Hepatic stellate cell (primary cell): ENCODE results near the gene PTCHD1.

ENCODE experiments used
- DNase-seq: peaks from one replicate; pipeline ENCODE4 v3.0.0; 2011; ENCODE audit warnings: low spot score

Gene PTCHD1

DNA sequence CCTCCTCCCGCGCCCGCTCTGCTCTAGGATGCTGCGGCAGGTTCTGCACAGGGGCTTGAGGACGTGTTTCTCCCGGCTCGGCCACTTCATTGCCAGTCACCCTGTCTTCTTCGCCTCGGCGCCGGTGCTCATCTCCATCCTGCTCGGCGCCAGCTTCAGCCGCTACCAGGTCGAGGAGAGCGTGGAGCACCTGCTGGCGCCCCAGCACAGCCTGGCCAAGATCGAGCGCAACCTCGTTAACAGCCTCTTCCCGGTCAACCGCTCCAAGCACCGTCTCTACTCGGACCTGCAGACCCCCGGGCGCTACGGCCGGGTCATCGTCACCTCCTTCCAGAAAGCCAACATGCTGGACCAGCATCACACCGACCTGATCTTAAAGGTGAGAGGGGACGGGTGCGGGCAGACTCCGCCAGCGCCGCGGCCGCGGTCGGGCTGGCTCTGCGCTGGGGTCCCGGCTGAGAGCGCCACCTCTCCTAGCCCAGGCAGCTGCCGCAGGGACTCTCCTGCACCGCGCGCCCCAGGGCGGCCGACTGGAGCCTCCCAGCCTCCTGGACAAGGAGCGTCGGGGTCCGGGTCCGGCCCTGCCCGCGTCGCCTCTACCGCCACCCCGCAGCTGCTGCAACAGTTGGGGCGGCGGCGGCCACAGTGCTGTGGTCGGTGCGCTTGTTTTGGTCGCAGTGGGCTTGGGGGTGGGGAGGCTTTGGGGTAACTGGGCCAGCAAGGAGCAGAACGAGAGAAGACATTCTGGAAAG, at the start of gene PTCHD1:
TSS of gene PTCHD1 (plus strand) at position 2 of the 752 bp plus-strand sequence. CDS start at position 29, 27 bp downstream.
- DNase-seq: no peak

DNA sequence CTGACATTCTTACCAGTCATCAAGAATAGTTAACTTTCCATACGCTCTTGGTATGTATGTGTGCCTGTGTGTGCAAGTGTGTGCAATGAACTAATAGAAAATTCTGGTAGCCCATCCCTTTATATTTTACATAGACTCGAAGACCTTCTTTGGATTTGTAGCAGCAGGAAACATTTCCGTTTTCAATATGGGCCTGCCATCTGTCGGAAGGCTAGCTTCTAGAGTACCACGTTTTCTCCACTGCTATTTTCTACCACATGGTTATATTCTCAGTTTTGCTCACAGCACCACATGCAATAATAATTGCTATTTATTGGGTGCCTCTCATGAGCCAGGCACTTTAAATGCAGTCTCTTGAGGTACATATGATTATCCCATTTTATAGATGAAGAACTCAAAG, 47.9 kb upstream of the PTCHD1 start:
- no peak for DNase-seq

DNA sequence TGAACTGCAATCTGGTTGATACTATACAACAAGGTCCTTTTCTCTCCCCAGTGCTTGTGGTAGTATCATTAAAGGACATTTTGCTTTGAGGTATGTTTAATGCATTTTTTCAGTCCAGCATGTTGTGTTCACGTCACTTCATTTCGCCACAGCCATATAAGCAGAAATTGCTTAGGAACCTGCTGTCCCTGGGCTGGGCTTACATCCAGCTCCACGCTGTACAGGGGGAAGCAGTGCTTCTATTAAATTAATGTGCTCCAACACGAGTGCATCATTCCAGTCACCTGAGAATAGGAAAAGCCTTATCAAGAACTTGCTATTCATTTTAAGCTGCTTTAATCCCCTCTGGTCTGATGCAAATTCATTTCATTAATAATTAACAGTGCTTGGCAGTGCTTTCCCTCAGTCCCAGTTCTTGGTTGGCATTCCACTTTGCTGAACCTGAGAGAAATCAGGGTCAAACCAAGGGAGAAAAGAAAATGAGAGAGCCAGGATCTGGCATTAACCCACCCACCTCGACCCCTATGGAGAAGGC, 47.4 kb upstream of the PTCHD1 start:
- DNase-seq: no peak

DNA sequence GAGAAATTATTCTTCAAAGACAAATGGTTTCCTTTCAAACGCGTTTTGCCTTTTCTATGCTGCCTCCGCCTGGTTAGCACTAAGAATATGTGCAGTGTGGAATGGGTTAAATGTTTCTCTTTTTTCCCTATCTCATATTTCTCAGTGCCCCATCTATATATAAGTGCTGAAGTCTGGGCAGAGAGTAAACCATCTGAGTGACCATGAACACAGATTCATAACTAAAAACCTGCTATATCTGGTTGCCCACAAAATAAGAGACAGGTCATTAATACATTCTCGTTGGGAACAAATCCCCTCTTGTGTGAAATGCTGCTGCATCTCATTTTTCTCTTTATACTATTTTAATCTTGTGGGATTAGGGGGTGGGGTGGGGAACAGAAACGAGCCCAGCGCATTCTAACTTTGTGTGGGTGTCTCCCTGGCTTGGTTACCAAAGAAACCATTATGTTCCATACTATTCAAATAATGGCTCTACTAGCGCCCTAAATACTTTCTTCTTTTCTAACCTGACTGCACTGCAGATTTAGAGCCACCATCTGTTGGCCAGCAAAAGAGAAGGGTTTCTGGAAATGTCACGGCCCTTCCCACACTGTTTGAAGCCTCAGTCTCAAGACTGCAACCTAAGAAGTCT, 42.2 kb upstream of the PTCHD1 start:
- DNase-seq: no peak

DNA sequence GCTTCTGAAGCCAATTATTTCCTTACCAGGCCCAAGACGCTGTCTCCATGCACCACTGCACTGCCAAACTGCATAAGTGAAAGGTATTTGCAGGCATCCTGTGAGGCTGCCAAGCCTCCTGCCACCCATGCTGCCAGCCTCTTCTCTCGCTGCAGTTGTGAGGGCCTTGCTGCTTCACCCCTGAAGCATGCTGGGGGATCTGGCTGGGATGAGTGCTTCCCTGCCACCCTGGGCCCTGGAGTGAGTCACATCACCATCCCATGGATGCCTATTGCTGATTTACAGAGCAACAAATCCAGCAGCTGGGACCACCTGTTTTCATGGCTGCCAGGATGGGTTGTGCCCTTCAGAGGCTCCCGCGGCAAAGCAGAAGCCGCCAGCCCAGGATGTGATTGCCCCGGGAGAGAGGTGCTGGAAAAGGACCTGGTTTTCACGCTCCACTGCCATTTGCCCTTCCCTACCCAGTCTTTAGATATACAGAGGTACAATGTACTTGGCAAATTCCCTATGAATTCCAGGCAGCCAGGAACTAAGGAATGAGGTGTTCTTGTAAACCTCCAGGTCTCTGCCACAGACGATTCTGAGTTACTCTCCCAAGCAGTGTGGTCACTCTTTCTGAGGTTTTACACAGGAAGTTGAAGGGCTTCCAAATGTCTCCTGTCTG, 41.5 kb upstream of the PTCHD1 start:
- no peak for DNase-seq

DNA sequence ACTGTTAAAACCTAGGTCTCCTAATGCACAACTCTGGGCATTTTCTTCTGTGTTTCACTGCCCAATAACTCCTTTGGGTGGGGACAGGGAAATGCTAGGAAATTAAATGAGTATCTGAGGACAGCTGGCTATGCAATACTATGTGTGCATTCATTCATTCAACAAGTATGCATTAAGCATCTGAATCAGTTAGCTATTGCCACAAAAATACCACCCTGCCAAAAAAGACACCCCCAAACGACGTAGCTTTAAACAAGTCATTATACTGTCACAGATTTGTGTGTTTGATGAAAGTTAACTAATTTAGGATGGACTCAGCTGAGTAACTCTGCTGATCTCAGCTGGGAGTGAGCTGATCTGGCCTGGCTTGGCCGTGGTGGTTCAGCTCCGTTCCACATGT, 29.8 kb upstream of the PTCHD1 start:
- no peak for DNase-seq

DNA sequence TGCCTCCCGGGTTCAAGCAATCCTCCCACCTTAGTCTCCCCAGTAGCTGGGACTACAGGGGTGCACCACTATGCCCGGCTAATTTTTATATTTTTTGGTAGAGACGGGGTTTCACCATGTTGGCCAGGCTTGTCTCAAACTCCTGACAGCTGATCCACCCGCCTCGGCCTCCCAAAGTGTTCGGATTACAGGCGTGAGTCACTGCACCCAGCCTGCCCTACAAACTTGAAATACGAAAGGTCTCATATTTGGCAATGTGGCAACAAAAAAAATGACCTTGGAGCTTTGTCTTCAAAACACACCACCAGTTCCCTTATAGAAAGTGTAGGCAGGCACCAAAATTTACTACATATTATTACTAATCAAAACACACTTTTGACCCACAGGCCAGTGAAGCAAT, 22.9 kb upstream of the PTCHD1 start:
- DNase-seq: no peak

DNA sequence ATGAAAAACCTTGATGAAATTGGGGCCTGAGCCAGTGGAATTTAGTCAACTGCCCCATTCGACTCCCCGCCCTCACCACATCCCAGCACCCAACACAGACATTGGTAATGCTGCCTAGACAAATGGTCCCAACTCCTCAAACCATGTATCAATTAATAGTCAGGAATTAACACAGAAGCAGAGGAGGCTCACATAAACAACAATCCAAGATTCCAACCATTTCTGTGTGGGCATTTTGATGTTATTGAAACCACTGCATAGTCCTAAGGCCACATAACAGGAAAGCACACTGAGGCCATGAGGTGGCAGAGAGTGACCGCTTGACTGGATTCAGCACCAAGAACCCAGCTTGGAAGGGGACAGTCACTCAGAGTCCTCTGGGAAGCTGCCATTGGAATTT, 22.5 kb upstream of the PTCHD1 start:
- no peak for DNase-seq

DNA sequence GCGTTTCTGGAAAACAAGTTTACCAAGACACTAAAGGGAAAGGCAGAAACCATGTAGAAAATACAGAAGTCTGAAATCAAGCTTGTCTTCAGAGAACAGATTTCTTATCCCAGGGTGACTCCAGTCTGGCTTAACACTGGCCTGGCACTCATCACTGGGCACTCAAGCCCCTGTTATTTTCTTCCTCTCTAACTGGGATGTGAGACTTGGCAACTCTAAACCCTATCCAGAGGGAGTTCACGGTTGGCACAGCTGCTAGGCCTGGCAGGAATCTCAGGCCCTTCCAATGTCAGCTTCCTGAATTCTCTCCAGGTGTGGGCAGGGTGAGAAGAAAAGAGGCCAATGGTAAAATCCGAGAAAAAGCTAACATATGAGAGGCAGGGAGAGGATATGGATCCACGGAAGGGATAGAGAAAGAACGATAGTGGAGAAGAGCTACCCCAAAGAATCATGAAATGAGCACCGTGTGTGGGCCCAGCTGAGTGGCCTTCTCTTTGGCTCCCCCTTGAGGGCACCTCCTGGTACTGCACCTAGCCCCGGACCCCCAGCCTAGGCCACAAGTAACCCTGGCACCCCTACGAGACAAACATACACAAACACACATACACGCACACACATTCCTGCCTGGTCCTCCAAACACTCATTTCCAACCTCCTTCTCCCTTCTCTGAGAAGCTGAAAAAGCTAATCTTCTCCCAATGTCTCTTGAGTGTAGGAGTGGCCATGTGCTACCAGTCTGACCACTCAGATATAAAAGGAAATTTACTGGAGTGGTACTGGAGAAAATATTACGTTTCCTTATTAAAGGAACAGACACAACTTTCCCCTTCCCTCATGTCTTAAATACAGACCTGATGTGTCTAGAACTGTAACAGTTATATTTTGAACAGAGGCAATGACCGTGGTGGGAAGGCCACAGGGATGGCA, 16.6 kb upstream of the PTCHD1 start:
- DNase-seq: peak; percentile 21

DNA sequence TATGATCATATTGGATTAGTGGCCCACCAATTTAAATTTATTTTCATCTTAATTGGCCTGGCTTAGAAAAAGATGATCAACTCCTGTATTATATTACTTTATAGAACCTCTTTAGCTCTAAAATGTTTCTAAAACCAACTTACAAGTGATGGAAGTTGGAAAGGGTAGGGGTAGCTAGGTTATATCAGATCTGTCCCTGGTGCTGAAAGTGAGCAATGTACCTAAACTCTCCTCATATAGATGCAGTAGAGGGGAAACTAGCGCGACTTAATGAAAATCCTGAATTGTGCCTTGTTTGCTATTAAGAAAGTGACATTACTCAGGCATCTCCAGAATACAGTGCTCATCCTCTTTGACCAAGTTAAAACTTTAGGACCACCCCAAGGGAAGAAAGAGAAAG, 7.5 kb upstream of the PTCHD1 start:
- DNase-seq: no peak

DNA sequence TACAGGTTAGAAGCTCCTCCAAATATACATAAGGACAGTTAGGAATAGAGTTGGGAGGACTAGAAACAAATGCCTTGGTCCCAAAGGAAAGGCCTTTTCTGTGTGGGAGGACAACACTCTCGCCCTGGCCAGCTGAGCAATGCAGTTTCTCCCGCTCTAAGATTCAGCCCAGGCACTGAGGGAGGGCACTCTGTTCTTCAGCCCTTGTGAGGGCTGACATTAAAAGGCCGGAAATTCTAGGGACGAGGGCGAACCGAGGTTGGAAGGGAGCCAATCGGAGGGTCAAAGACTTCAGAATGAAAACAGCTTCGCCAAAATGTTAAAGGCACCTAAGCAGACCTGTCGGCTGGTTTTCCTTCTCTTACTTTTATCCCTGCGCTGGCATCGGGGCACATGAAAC, 2.9 kb upstream of the PTCHD1 start:
- DNase-seq: no peak

DNA sequence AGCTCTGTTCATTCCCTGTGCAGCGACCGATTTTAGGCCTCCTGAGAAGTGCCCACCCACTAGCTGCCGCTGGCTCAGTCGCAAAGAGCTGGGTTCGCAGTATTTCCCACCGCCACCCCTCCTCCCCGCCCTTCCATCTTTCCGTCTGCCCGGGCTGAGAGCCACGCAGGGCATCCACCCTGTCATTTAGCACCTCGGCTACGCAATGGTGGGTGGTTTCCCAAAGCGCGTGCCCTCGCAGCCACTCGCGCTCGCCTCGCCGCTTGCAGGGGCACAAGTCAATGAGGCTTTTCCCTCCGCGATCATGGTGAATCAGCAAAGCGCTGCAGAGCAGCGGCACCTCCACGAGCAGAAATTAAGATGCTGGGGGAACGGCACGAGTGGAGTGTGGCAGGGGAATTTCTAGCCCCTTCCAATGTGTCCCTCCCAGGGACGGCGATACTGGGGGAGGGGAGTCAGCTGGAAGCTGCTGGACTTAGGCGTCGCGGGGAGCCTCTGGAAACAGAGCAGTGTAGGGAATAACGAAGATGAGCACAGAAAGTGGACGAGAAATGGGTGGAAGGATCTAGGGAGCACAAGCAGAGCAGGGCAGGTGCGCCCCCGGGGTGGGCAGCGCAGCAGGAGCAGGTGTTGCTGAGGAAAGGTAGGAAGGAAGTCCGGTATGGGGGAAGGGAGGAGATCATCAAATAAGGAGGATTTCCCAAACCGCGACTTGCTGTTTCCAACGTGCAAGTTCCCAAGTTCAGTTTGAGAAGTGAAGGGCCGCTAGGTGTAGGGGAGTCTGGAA, 2.4 kb upstream of the PTCHD1 start:
- DNase-seq: no peak

DNA sequence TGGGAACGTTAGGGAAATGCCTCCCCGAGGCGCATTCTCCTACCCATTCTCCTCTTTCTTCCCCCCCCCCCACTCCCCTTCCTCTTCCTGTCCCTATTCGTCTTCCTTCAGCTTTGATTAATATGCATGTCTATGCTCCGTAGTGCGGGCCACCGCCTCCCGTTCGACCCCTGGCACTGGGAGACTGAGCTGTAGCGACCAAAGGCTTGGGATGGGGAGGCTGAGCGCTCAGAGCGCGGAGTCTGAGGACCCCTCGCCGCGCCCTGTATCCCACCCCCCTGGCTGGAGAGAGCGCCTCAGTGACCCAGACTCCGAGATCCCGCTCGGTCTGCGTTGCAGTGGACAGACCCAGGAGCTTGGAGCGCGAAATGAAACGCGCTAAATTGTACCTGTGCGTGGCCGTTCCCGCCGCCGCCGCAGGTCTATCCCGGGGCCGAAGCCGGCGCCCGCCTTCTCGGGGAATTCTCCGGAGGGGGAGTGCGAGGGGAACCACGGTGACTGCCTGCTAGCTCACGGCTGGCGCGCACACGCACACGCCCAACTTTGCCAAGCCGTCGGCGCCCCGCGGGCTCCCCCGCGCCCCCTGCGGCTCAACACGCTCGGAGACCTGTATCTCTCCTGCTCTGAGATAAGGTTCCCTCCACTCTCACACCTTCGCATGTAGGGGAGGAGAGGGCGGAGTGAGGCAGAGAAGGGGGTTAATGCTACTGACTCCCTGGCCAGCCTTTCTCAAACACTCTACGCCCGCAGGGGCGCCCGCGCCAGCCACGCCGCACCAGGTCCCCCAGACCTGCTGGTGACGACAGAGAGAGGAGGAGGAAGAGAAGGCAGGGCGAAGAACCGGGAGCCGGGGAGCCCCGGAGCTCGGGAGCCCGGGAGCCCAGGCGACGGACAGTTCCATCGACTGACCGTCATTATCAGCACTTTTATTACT, 1.5 kb upstream of the PTCHD1 start:
- no peak for DNase-seq

DNA sequence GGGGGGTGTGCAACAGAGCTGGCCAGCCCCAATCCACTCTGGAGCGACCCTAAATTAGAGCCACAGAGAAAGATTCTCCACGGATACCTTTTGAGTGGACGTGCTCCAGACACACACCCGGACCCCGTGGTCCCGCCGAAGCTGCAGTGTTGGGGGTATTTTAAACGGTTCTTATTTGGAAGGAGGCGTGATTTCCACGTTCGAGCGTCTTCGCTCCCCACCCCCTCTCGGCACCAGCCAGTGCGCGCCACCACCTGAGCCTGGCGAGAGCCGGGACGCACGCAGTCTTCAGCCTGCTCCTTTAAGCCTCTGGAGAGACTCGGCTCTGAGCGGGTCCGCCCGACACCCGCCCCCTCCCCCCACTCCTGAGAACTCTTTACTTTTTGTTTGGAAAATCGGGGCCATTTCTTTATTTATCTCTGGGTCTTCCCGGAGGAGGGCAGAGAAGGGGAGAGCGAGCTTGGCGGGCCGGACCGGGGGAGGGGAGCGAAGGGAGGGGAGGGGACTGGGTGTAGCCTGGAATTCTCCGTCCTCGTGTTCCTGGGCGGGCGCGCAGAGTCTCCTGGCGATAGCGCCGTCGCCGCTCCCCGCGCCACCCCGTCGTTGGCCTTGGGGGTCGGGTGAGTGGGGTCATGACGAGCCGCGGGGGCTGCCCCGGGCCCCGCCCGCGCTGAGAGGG, 668 bp upstream of the PTCHD1 start:
- no peak for DNase-seq

DNA sequence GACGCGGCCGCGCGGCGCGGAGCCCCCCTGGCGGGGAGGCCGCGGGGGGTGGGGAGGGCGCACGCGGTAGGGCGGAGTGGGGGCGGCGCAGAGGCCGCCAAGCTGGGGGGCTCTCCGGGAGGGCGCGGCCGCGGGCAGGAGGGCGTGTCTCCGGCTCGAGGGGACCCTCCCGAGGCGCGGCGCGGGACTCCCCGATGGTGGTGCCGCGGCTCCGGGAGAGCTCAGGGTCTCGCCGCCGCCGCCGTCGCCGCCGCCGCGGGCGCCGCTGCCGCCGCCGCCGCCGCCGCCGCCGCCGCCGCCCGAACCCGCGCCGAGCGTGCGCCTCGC, 165 bp upstream of the PTCHD1 start:
- no peak for DNase-seq

DNA sequence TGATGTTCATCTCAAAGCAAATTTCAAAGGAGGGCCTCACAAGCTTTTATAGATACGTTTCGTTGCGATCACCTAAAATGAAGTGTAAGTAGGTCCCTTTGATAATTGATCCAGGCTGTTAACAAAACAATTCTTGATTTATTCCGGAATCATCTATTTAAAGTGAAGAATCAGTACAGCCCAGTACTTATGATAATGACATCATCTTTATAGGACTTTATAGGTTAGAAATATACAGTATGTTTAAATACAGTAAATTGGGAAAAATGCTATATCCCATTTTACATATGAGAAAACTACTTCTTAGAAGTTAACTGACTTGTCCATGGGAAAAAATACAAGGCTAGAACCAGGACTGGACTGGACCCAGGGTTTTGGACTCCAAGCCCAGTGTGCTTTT, 3.7 kb downstream of the PTCHD1 start:
- no peak for DNase-seq

DNA sequence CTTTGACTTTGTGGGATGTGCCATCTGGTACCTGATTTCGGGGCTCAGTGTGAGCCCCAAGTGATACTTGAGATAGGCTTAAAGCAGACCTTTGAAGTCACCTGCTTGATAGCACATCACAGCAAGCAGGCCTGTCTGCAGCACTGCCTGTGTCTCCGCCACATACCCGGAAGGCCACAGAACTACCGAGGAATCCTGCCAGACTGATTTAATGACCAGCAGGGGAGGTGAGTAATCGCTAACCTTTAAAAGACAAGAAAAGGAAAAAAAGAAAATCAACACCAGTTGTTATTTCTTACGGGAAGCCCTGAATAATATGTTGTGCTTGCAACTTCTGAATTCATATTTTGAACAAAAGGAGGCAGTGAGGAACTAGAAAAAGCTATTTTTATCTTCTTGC, 6.8 kb downstream of the PTCHD1 start:
- DNase-seq: no peak

DNA sequence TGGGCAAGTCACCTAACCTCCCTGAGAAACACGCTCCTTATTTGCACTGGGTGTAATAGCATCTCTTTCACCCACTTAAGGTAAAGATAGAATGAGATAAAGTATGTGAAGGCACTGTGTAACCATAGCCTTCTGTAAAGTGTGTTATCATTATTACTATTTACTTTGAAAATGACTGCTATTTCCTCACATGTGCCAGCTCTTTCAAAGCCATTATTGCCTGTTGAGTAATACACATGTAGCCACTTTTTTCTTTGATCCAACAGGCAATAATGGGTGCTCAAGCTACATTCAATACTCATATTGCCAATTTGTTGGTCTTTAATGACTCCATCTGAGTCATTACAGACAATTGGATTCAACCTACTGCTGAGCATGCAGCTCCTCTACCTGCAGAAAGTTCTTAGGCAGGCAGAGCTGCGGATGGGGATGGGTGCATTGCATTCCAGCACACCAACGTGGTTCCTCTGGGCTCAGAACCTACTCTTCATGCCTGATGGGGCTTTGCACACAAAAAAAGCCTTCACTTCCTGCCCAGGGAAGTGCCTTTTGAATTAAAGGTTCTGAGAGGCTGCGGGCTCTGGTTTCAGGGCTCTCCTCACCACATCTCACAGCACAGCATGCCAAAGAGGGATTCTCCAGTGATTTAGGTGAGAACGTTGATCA, 9.7 kb downstream of the PTCHD1 start:
- no peak for DNase-seq

DNA sequence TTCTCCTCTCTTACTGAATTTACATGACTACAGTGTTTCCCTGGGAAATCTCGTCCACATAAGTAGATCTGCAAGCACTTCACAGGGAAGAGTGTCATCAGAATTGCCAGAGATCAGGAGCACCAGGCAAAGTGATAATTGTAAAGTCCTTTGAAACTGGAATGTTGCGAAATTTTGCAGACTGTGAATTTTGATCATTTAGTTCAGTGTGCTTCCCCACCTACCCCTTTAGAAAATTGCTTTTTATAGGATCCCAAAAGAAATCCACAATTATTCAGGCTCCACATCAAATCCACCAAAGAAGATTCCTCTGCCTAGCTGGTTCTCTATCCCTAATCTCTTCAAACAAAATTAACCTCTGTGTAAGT, 10.2 kb downstream of the PTCHD1 start:
- no peak for DNase-seq
